Measurements from ENCODE around the gene CLSTN3. TPM values are rescaled to one million over a fixed set of nuclear protein-coding genes. Genes with fewer than 3 reads are reported as not detected.

The CLSTN3 gene
- total RNA-seq, 1 experiment from 2014 or later = 111 TPM

DNA sequence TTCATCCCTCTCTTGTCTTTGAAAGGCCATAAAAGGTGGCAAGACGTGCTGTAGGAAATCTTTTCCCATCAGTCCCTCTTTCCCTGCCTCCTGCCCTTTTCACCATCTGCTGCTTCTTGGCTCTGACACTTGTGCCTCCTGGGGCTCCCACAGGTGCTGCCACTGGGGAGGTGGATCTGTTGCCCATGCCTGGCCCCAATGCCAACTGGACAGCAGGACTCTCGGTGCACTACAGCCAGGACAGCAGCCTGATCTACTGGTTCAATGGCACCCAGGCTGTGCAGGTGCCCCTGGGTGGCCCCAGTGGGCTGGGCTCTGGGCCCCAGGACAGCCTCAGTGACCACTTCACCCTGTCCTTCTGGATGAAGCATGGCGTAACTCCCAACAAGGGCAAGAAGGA lies 6.5 kb downstream of the CLSTN3 start:
- Histone ChIP-seq H3K4me2 (no peak overlapping the region), H3K9me2 (ENCODE audit: insufficient read depth) (no peaks in the 10 kb centered on the region), H4K20me1 (ENCODE audit: insufficient read depth) (no peaks in the 10 kb centered on the region), H3K27me3 (ENCODE audit: insufficient read depth, low read depth) (no peaks in the 10 kb centered on the region), H3K4me3 (no peak overlapping the region), H3K36me3 (ENCODE audit: low read depth) (peaks cover 17% of the 10 kb centered on the region), H2AFZ (no peak overlapping the region), H3K79me2 (ENCODE audit: low read depth) (peaks cover 5% of the 10 kb centered on the region; the same call in 1 of the 2 replicates), H3K27ac (no peak overlapping the region), H3F3A (ENCODE audit: insufficient read depth, low read depth) (no peaks in the 10 kb centered on the region), H3K9me3 (ENCODE audit: insufficient read depth, low read depth) (no peaks in the 10 kb centered on the region), H3K4me1 (replicated peaks; ENCODE audit: insufficient read depth) (peaks cover 2% of the 10 kb centered on the region)
- TF ChIP-seq, protein P1, sequence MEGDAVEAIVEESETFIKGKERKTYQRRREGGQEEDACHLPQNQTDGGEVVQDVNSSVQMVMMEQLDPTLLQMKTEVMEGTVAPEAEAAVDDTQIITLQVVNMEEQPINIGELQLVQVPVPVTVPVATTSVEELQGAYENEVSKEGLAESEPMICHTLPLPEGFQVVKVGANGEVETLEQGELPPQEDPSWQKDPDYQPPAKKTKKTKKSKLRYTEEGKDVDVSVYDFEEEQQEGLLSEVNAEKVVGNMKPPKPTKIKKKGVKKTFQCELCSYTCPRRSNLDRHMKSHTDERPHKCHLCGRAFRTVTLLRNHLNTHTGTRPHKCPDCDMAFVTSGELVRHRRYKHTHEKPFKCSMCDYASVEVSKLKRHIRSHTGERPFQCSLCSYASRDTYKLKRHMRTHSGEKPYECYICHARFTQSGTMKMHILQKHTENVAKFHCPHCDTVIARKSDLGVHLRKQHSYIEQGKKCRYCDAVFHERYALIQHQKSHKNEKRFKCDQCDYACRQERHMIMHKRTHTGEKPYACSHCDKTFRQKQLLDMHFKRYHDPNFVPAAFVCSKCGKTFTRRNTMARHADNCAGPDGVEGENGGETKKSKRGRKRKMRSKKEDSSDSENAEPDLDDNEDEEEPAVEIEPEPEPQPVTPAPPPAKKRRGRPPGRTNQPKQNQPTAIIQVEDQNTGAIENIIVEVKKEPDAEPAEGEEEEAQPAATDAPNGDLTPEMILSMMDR (conservative IDR thresholded peaks at IDR 0.05) = no peak
- no peak for TF ChIP-seq EZH2 (IDR thresholded peaks at IDR 0.05; ENCODE audit: low read depth)
- no TSS peak for BruUV-seq (replicated peaks)
- POLR2A ChIA-PET (ENCODE audit: unreplicated experiment) = no interaction called here
- intact Hi-C loops (cut with micrococcal nuclease; ENCODE audit: unreplicated experiment) = no loop called here
- CTCF ChIA-PET = no interaction called here
- no peak for DNase-seq

DNA sequence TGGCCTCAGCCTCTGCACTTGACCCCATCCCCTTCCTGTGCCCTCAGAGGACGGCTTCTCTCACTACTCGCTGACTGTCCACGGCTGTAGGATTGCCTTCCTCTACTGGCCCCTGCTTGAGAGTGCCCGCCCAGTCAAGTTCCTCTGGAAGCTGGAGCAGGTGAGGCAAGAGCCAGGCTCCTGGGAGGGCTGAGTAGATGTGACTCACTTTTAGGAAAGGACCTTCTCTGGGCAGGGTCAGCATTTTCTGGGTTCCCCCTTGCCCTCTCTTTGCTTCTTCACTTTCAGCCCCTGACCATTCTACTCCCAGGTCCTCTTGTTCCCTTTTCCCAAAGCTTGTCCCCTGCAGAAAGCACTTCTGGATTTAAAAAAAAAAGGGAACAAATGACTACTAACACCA lies 7.7 kb downstream of the CLSTN3 start:
- Histone ChIP-seq H3K4me3 (no peak overlapping the region), H3K27me3 (ENCODE audit: insufficient read depth, low read depth) (no peaks in the 10 kb centered on the region), H3F3A (ENCODE audit: insufficient read depth, low read depth) (no peaks in the 10 kb centered on the region), H4K20me1 (ENCODE audit: insufficient read depth) (no peaks in the 10 kb centered on the region), H3K27ac (no peak overlapping the region), H3K79me2 (ENCODE audit: low read depth) (no peaks in the 10 kb centered on the region), H3K9me3 (ENCODE audit: insufficient read depth, low read depth) (no peaks in the 10 kb centered on the region), H3K9me2 (ENCODE audit: insufficient read depth) (no peaks in the 10 kb centered on the region), H3K4me2 (no peak overlapping the region), H3K36me3 (ENCODE audit: low read depth) (peaks cover 17% of the 10 kb centered on the region), H3K4me1 (replicated peaks; ENCODE audit: insufficient read depth) (no peaks in the 10 kb centered on the region), H2AFZ (no peak overlapping the region)
- CTCF ChIA-PET = interaction anchor here (0.6 kb wide), 1 partner anchor 1523 kb away, joined by 3 read pairs; no protein-coding TSS in a partner anchor
- no peak for TF ChIP-seq EZH2 (IDR thresholded peaks at IDR 0.05; ENCODE audit: low read depth)
- TF ChIP-seq, protein P1 (conservative IDR thresholded peaks at IDR 0.05) = no peak
- intact Hi-C loops (cut with micrococcal nuclease; ENCODE audit: unreplicated experiment) = no loop called here
- DNase-seq = no peak
- no TSS peak for BruUV-seq (replicated peaks)
- POLR2A ChIA-PET (ENCODE audit: unreplicated experiment) = no interaction called here

DNA sequence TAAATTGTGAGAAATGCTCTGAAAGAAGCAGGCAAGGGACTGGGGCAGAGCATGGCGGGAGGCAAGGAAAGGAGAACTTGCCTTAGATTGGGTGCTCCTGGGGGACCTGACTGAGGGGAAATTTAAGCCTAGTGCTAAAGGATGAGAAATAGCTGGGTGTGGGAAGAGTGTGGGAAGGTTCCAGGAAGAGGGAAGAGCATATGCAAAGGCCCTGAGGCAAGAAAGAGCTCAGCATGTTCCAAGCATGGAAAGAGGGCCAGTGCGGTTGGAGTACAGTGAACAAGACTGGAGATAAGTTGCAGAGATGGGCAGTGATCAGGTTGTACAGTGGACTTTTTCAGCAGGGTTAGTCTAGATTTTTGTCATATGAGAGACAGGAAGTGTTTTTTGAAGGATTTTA lies 9.0 kb downstream of the CLSTN3 start:
- intact Hi-C loops (cut with micrococcal nuclease; ENCODE audit: unreplicated experiment) = no loop called here
- DNase-seq = no peak
- BruUV-seq (replicated peaks) = no TSS peak

More for the DNA sequence above, 9.0 kb downstream of the CLSTN3 start:
- CTCF ChIA-PET = interaction anchor here (0.7 to 2.7 kb wide), 2 partner anchors 16 to 25 kb away, joined by 4 to 11 read pairs; no protein-coding TSS in a partner anchor
- no peak overlapping the region for H2AFZ ChIP-seq
- no peak overlapping the region for H3K4me2 ChIP-seq
- no peak overlapping the region for H3K27ac ChIP-seq
- POLR2A ChIA-PET (ENCODE audit: unreplicated experiment) = no interaction called here
- no peaks in the 10 kb centered on the region for H3K4me1 ChIP-seq (replicated peaks; ENCODE audit: insufficient read depth)
- H3K79me2 ChIP-seq (ENCODE audit: low read depth) = no peaks in the 10 kb centered on the region
- peaks cover 17% of the 10 kb centered on the region for H3K36me3 ChIP-seq (ENCODE audit: low read depth)
- no peaks in the 10 kb centered on the region; the same call in 1 of the 2 replicates for H4K20me1 ChIP-seq (ENCODE audit: insufficient read depth)
- H3K9me3 ChIP-seq (ENCODE audit: insufficient read depth, low read depth) = no peaks in the 10 kb centered on the region
- no peaks in the 10 kb centered on the region for H3K9me2 ChIP-seq (ENCODE audit: insufficient read depth)
- H3F3A ChIP-seq (ENCODE audit: insufficient read depth, low read depth) = no peaks in the 10 kb centered on the region
- no peaks in the 10 kb centered on the region for H3K27me3 ChIP-seq (ENCODE audit: insufficient read depth, low read depth)
- TF ChIP-seq, protein P1 (conservative IDR thresholded peaks at IDR 0.05) = no peak
- no peak for TF ChIP-seq EZH2 (IDR thresholded peaks at IDR 0.05; ENCODE audit: low read depth)
- H3K4me3 ChIP-seq = no peak overlapping the region
